Activated CD4-positive, alpha-beta T cell treated with anti-CD3 and anti-CD28 coated beads, Interleukin-2, Interleukin-4, amounts not matched to agents 100 ng/mL and 50 ng/mL, durations not matched to agents 16 hours and 8 hours (primary cell): ENCODE measurements around the gene SORL1-AS1.

Experiments
- DNase-seq: peaks from one replicate; pipeline ENCODE4 v3.0.0-alpha.2; 2020; ENCODE audit warnings: low spot score

Gene SORL1-AS1

DNA sequence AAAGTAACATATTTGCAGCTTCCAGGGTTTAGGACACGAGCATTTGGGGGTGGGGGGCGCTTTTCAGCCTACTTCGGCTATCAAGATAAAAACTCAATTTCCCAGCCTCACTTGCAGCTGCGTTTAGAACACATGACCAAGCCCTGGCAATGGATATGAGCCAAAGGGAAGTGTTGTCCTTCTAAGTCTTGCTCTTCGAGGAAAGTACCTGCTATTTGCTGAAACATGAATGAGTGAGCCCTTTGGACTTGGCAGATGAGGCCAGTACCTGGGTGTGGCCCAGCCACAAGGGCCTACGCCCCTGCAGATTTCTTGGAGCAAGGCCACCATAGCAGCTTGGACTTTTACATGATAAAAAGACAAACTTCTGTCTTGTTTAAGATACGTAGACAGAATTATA is 60.9 kb downstream of the SORL1-AS1 start:
- DNase-seq = no peak

DNA sequence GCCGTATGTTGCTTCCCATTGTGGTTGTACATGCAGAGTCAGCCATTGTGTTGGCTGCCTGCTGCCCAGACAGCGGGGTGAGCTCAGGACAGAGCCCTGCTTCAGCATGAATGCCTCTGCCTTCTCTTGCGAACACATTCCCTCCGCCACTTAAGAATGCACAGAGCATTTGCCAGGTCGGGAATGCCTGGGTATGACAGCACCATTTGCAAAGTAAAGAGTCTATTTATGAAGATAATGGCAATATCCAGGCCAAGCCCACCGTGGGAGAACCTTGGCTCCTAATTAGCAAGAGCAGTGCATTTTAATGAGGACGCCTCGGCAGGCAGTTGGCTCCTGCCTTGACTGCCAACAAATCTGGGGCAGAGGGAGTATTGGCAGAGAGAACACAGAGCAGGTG is 63.1 kb downstream of the SORL1-AS1 start:
- no peak for DNase-seq
